Measurements from ENCODE around the gene MYO5A. TPM values are rescaled to one million over a fixed set of nuclear protein-coding genes. Genes with fewer than 3 reads are reported as not detected.
A peak's percentile ranks its signal among the peaks of the same experiment; 100 is the strongest.
"Not testable (repeated sequence)": the region's sequence is repeated elsewhere in the genome, so short reads cannot be mapped to it uniquely, and the experiment has no call there.

The MYO5A gene
- total RNA-seq, 1 experiment from 2014 or later = 33.4 TPM

- no peak for DNase-seq (ENCODE audit: low spot score)
These were observed 239.7 kb downstream of the MYO5A start for GRCh38 chr15:52288986-52289385.

GRCh38 chr15:52288051-52288942 is 240.4 kb downstream of the MYO5A start:
- DNase-seq (ENCODE audit: low spot score) = no peak

- DNase-seq (ENCODE audit: low spot score) = no peak
These were observed 241.6 kb downstream of the MYO5A start for GRCh38 chr15:52287114-52287513.

GRCh38 chr15:52285941-52286340 is 242.7 kb downstream of the MYO5A start:
- not testable (repeated sequence) for DNase-seq (ENCODE audit: low spot score)

GRCh38 chr15:52284164-52284563 is 244.5 kb downstream of the MYO5A start:
- peak; percentile 29 for DNase-seq (ENCODE audit: low spot score)

GRCh38 chr15:52283281-52283680 is 245.4 kb downstream of the MYO5A start:
- DNase-seq (ENCODE audit: low spot score) = no peak

GRCh38 chr15:52282418-52282817 is 246.3 kb downstream of the MYO5A start:
- no peak for DNase-seq (ENCODE audit: low spot score)

- no peak for DNase-seq (ENCODE audit: low spot score)
These were observed 247.3 kb downstream of the MYO5A start for GRCh38 chr15:52281085-52282035.

- no peak for DNase-seq (ENCODE audit: low spot score)
These were observed 248.2 kb downstream of the MYO5A start for GRCh38 chr15:52280326-52281084.

GRCh38 chr15:52278636-52279367 is 249.9 kb downstream of the MYO5A start:
- DNase-seq (ENCODE audit: low spot score) = no peak

GRCh38 chr15:52278135-52278534 is 250.5 kb downstream of the MYO5A start:
- DNase-seq (ENCODE audit: low spot score) = no peak

GRCh38 chr15:52277575-52277974 is 251.1 kb downstream of the MYO5A start:
- DNase-seq (ENCODE audit: low spot score) = no peak

- no peak for DNase-seq (ENCODE audit: low spot score)
These were observed 252.4 kb downstream of the MYO5A start for GRCh38 chr15:52276256-52276770.

GRCh38 chr15:52263563-52264282 is 265.0 kb downstream of the MYO5A start:
- no peak for DNase-seq (ENCODE audit: low spot score)

GRCh38 chr15:52262364-52262763 is 266.3 kb downstream of the MYO5A start:
- DNase-seq (ENCODE audit: low spot score) = peak; percentile 58

- peak; percentile 95 for DNase-seq (ENCODE audit: low spot score)
These were observed 267.0 kb downstream of the MYO5A start for GRCh38 chr15:52261498-52262242.

GRCh38 chr15:52261026-52261425 is 267.7 kb downstream of the MYO5A start:
- no peak for DNase-seq (ENCODE audit: low spot score)

- DNase-seq (ENCODE audit: low spot score) = no peak
These were observed 269.2 kb downstream of the MYO5A start for GRCh38 chr15:52259503-52259902.

GRCh38 chr15:52258461-52258860 is 270.2 kb downstream of the MYO5A start:
- DNase-seq (ENCODE audit: low spot score) = no peak

Measured in A172 (cell line).